A673 (cell line): ENCODE data around the gene NRSN1. TPM values are rescaled to one million over a fixed set of nuclear protein-coding genes. Genes with fewer than 3 reads are reported as not detected.

Experiments used
- BruUV-seq: library from RNA; stranded (reverse); fragments of 400-500 nt; replicated peaks from 2 replicates; lab custom pipeline; 2021; lab: Mats Ljungman, UMichigan
- CTCF ChIA-PET: fragments of 300-600 bp; sonication (Branson Sonifier 250); formaldehyde crosslinking; loops from one replicate; lab custom pipeline; 2022; ENCODE audit warnings: antibody characterized with exemption; lab: Charles Lee
- POLR2A ChIA-PET: fragments of 300-600 bp; sonication (Branson Sonifier 250); formaldehyde crosslinking; loops from one replicate; lab custom pipeline; 2022; ENCODE audit warnings: antibody characterized with exemption; ENCODE audit not compliant: low non-redundant PET; lab: Charles Lee
- DNase-seq: peaks from one replicate; pipeline ENCODE4 v3.0.0-alpha.2; 2015; ENCODE audit warnings: low spot score
- H3K27ac ChIP-seq: fragments of 200-600 bp; sonication (generic); 2 replicates; pipeline ENCODE4 v1.5.1; 2016; ENCODE audit warnings: mixed run types, low read depth, mild to moderate bottlenecking, mixed read lengths, antibody characterized with exemption, low read length; ENCODE audit not compliant: poor library complexity, severe bottlenecking
- H3K27me3 ChIP-seq: fragments of 200-600 bp; sonication (generic); replicated peaks from 2 replicates; pipeline ENCODE4 v1.6.1; 2017; ENCODE audit warnings: mixed run types, low read depth, mild to moderate bottlenecking, mixed read lengths, antibody characterized with exemption, low read length; ENCODE audit not compliant: insufficient read depth, poor library complexity
- H3K36me3 ChIP-seq: fragments of 200-600 bp; sonication (generic); 2 replicates; pipeline ENCODE4 v1.6.1; 2016; ENCODE audit warnings: mixed run types, mild to moderate bottlenecking, mixed read lengths, antibody characterized with exemption, low read length; ENCODE audit not compliant: insufficient read depth, poor library complexity, severe bottlenecking
- H3K4me1 ChIP-seq: fragments of 200-600 bp; sonication (generic); 2 replicates; pipeline ENCODE4 v1.6.1; 2017; ENCODE audit warnings: mixed run types, mild to moderate bottlenecking, mixed read lengths, antibody characterized with exemption, low read length; ENCODE audit not compliant: insufficient read depth, poor library complexity, severe bottlenecking
- H3K4me3 ChIP-seq: fragments of 200-600 bp; sonication (generic); 2 replicates; pipeline ENCODE4 v1.5.1; 2016; ENCODE audit warnings: low read depth, mixed run types, mild to moderate bottlenecking, mixed read lengths, low read length; ENCODE audit not compliant: poor library complexity, severe bottlenecking
- H3K9me3 ChIP-seq: fragments of 200-600 bp; sonication (generic); 2 replicates; pipeline ENCODE4 v1.6.1; 2016; ENCODE audit warnings: mixed run types, low read depth, mild to moderate bottlenecking, mixed read lengths, antibody characterized with exemption, low read length; ENCODE audit not compliant: poor library complexity, severe bottlenecking
- CTCF ChIP-seq: fragments of 300-800, 200-600 bp; sonication (generic); conservative IDR thresholded peaks from 2 replicates; pipeline ENCODE4 v1.5.1; 2017; ENCODE audit warnings: low read depth, mild to moderate bottlenecking, antibody characterized with exemption, low read length, moderate library complexity, mixed read lengths
- EZH2 ChIP-seq: fragments of 200-600 bp; sonication (generic); IDR thresholded peaks from 2 replicates; pipeline ENCODE4 v1.6.1; 2017; ENCODE audit warnings: borderline replicate concordance, low read depth, mild to moderate bottlenecking, mixed read lengths, antibody characterized with exemption, low read length; ENCODE audit not compliant: poor library complexity, severe bottlenecking
- intact Hi-C: fragments of 100-400 bp; cut with micrococcal nuclease; formaldehyde crosslinking; loops from one replicate; pipeline ENCODE4 v1.10.0; 2022; ENCODE audit not compliant: unreplicated experiment
- total RNA-seq: library from RNA; stranded (reverse); gene quantifications from 2 replicates; pipeline ENCODE4 v1.2.3, GENCODE V29; 2021

Gene NRSN1
- total RNA-seq, 1 experiment from 2014 or later: not detected

- Histone ChIP-seq H3K4me3 (no peak overlapping the region), H3K9me3 (no peaks in the 10 kb centered on the region), H3K27ac (no peak overlapping the region), H3K4me1 (peaks cover 7% of the 10 kb centered on the region), H3K36me3 (no peaks in the 10 kb centered on the region), H3K27me3 (peaks cover 36% of the 10 kb centered on the region)
- TF ChIP-seq EZH2: no peak
- no peak for TF ChIP-seq CTCF
- BruUV-seq: no TSS peak
- POLR2A ChIA-PET: interaction anchor here (0.5 kb wide), 1 partner anchor 108 kb away, joined by 4 read pairs; no protein-coding TSS in a partner anchor
- DNase-seq: no peak
- intact Hi-C loops: no loop called here
- CTCF ChIA-PET: interaction anchor here (1.0 kb wide), 1 partner anchor 147 kb away, joined by 10 read pairs; no protein-coding TSS in a partner anchor
Observed at GRCh38 chr6:24127316-24127715, 1.3 kb downstream of the NRSN1 start.

- peaks cover 18% of the 10 kb centered on the region for H3K27me3 ChIP-seq
- no peak for DNase-seq
- no peak overlapping the region for H3K4me3 ChIP-seq
- no peaks in the 10 kb centered on the region for H3K4me1 ChIP-seq
- H3K36me3 ChIP-seq: no peaks in the 10 kb centered on the region
- H3K27ac ChIP-seq: no peak overlapping the region
- ChIA-PET POLR2A (no interaction called here), CTCF (no interaction called here)
- no peaks in the 10 kb centered on the region for H3K9me3 ChIP-seq
- no TSS peak for BruUV-seq
- TF ChIP-seq EZH2 (no peak), CTCF (no peak)
- intact Hi-C loops: no loop called here
Observed at GRCh38 chr6:24131751-24132150, 5.7 kb downstream of the NRSN1 start.

- no TSS peak for BruUV-seq
- CTCF ChIA-PET: no interaction called here
- H3K36me3 ChIP-seq: no peaks in the 10 kb centered on the region
- intact Hi-C loops: no loop called here
- no peak overlapping the region for H3K4me3 ChIP-seq
- H3K27me3 ChIP-seq: no peaks in the 10 kb centered on the region
- no peak overlapping the region for H3K27ac ChIP-seq
- H3K9me3 ChIP-seq: no peaks in the 10 kb centered on the region
- POLR2A ChIA-PET: interaction anchor here (0.7 kb wide), 1 partner anchor 209 kb away, joined by 4 read pairs; no protein-coding TSS in a partner anchor
- DNase-seq: no peak
- no peaks in the 10 kb centered on the region for H3K4me1 ChIP-seq
- no peak for TF ChIP-seq CTCF
- no peak for TF ChIP-seq EZH2
Observed at GRCh38 chr6:24139080-24139479, 13.1 kb downstream of the NRSN1 start.
